Neural progenitor cell (in vitro differentiated cells): Measurements from ENCODE around the gene HMX1.

Experiments
- EZH2 ChIP-seq: fragments of 200-600 bp; sonication (generic); IDR thresholded peaks from 2 replicates; pipeline ENCODE4 v1.6.1; 2017; ENCODE audit warnings: antibody characterized with exemption, mild to moderate bottlenecking, moderate library complexity
- EZH2phosphoT487 ChIP-seq: fragments of 200-600 bp; sonication (generic); IDR thresholded peaks from 2 replicates; pipeline ENCODE4 v1.6.1; 2017; ENCODE audit warnings: antibody characterized with exemption
- TF ChIP-seq, protein P1 (sequence below): fragments of 200-600 bp; sonication (generic); IDR thresholded peaks from 2 replicates; pipeline ENCODE4 v1.5.1; 2017; ENCODE audit warnings: antibody characterized with exemption, mild to moderate bottlenecking

DNA sequence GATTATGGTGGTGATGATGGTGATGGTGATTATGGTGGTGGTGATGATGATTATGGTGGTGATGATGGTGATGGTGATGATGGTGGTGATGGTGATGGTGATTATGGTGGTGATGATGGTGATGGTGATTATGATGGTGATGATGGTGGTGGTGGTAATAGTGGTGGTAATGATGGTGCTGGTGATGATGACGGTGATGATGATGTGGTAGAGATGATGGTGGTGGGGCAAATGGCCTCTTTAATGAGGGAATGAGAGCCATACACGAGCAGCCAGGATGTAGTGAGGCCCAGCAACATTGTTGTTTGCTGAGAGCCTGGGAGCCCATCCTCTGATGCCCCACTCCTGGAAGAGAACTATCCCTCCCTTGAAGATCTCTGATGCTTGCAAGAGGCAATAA lies 29.0 kb downstream of the HMX1 start:
- no peak for TF ChIP-seq EZH2phosphoT487
- TF ChIP-seq, protein P1, sequence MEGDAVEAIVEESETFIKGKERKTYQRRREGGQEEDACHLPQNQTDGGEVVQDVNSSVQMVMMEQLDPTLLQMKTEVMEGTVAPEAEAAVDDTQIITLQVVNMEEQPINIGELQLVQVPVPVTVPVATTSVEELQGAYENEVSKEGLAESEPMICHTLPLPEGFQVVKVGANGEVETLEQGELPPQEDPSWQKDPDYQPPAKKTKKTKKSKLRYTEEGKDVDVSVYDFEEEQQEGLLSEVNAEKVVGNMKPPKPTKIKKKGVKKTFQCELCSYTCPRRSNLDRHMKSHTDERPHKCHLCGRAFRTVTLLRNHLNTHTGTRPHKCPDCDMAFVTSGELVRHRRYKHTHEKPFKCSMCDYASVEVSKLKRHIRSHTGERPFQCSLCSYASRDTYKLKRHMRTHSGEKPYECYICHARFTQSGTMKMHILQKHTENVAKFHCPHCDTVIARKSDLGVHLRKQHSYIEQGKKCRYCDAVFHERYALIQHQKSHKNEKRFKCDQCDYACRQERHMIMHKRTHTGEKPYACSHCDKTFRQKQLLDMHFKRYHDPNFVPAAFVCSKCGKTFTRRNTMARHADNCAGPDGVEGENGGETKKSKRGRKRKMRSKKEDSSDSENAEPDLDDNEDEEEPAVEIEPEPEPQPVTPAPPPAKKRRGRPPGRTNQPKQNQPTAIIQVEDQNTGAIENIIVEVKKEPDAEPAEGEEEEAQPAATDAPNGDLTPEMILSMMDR: no peak
- no peak for TF ChIP-seq EZH2
